Tibial nerve (tissue), 3 donors: ENCODE data around the gene MYO15B.

Experiments
- POLR2A ChIP-seq, 2 donors: fragments of 450-650 bp; IDR thresholded peaks; one replicate each; pipeline ENCODE4 v1.6.1; 2017; ENCODE audit warnings: antibody characterized with exemption in 2 of 2, mild to moderate bottlenecking in 2 of 2, moderate library complexity in 2 of 2
- TF ChIP-seq, protein P1 (sequence below), 5 experiments: fragments of 200-600 bp in 3 of 5; fragments of 450-650 bp in 2 of 5; sonication (generic) in 3 of 5; IDR thresholded peaks; one replicate each; pipeline ENCODE4 v1.5.1; 2016 to 2019; ENCODE audit warnings: antibody characterized with exemption in 5 of 5, mild to moderate bottlenecking in 3 of 5, moderate library complexity in 2 of 5

GRCh38 chr17:75645889-75646637, 58.5 kb downstream of the MYO15B start:
- TF ChIP-seq, protein P1, sequence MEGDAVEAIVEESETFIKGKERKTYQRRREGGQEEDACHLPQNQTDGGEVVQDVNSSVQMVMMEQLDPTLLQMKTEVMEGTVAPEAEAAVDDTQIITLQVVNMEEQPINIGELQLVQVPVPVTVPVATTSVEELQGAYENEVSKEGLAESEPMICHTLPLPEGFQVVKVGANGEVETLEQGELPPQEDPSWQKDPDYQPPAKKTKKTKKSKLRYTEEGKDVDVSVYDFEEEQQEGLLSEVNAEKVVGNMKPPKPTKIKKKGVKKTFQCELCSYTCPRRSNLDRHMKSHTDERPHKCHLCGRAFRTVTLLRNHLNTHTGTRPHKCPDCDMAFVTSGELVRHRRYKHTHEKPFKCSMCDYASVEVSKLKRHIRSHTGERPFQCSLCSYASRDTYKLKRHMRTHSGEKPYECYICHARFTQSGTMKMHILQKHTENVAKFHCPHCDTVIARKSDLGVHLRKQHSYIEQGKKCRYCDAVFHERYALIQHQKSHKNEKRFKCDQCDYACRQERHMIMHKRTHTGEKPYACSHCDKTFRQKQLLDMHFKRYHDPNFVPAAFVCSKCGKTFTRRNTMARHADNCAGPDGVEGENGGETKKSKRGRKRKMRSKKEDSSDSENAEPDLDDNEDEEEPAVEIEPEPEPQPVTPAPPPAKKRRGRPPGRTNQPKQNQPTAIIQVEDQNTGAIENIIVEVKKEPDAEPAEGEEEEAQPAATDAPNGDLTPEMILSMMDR (IDR thresholded peaks at IDR 0.05), result no peak
- no peak for TF ChIP-seq POLR2A (IDR thresholded peaks at IDR 0.05)
